Measurements from ENCODE around the gene SLC16A2.
A peak's percentile ranks its signal among the peaks of the same experiment; 100 is the strongest.

Gene SLC16A2

GRCh38 chrX:74421036-74421739 is at the start of gene SLC16A2:
SLC16A2 (plus strand) TSS chrX:74421493; CDS start chrX:74421638, 145 bp downstream.
- peak; percentile 28 for DNase-seq

- DNase-seq = no peak
These were observed 49.0 kb upstream of the SLC16A2 start for GRCh38 chrX:74372272-74372671.

GRCh38 chrX:74377282-74377681 is 44.0 kb upstream of the SLC16A2 start:
- DNase-seq = no peak

DNA sequence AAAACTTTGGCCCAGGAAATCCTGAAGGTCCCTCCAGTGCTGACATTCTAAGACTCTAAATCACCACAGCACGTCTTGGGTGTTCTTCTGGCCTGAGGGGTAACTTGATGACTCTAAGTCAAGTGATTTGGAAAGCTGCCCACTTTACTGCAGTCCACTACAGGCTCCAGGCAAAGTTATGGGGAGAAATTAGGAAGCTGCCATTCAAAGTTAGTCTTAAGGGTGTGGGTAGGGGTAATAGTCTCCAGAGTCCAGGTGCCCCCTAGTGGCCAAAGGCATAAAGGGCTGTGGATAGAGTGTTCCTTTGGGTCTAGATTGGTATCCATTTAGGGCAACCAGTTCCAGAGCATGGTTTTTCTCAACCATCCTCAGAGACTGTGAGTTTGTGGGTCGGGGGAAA is 38.7 kb upstream of the SLC16A2 start:
- peak; percentile 51 for DNase-seq

- no peak for DNase-seq
These were observed 37.7 kb upstream of the SLC16A2 start for GRCh38 chrX:74383611-74384010.

- DNase-seq = no peak
These were observed 32.1 kb upstream of the SLC16A2 start for GRCh38 chrX:74389016-74389722.

GRCh38 chrX:74395556-74395955 is 25.7 kb upstream of the SLC16A2 start:
- DNase-seq = no peak

- no peak for DNase-seq
These were observed 15.3 kb upstream of the SLC16A2 start for GRCh38 chrX:74405973-74406489.

DNA sequence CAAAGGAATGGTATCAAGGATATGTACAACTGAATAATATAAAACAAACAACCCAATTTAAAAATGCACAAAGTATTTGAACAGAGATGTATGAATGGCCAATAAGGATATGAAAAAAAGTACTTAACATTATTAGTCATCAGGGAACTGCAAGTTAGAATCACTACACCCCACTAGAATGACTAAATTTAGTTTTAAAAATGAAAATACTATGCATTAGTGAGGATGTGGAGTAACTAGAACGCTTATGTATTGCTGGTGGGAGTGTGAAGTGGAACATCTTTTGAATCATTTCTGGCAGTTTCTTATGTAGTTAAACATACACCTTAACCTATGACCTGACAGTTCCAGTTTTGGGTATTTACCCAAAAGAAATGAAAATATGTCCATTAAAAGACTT is 13.0 kb upstream of the SLC16A2 start:
- DNase-seq = no peak

- DNase-seq = no peak
These were observed 1.5 kb upstream of the SLC16A2 start for GRCh38 chrX:74419864-74420195.

GRCh38 chrX:74420196-74421035 is 877 bp upstream of the SLC16A2 start:
- no peak for DNase-seq

- no peak for DNase-seq
These were observed 553 bp downstream of the SLC16A2 start for GRCh38 chrX:74421740-74422352.

- DNase-seq = no peak
These were observed 1.4 kb downstream of the SLC16A2 start for GRCh38 chrX:74422576-74423288.

DNA sequence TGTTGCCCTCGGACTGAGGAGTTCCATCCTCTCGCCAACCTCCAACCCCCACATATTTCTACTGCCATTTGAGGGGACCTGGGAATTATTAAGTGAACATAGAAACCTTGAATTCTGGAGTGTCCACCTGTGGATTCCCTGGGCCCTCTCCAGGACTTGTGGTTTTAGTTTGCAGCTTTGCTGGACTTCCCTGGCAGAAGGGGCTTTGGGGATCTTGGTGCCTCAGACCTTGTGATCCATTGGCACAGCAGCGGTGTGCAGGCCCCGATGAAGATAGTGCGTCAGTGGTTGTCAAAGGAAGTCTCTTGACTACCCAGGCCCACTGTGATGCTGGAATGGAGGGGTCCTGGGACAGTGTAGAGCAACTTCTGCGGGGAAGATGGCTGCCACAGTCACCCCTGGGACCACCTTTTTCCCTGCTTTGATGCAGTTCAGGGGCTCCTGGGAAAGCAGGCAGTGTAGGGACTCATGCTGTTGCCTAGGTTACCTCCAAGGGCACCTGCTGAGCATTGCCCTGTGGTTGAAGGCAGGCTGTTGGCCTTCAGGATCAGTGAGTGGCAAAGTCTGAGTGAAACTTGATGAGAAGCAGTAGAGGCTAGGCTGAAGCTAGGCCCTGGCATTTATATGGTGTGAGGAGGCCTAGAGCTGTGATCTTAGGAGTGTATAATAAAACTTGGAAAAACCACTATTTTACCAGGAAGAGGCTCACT is 2.2 kb downstream of the SLC16A2 start:
- DNase-seq = no peak

DNA sequence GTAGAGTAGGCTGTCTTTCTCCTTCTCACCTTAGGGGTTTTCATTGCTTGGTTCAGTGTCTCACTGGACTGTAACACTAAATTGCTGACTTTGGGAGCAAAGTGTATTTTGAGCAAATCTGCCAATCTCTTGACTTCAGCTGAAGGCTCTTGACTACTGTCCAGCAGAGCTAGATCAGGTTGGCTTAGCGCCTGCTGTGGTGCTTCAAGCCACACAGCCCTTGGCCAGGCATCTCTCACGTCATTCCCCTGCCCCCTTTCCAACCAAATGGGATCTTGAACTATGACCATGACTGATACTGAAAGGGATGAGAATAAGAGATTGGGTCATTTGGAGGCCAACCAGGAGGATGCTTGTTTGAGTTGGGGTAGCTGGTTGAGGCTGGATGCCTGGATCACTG is 4.8 kb downstream of the SLC16A2 start:
- DNase-seq = no peak

DNA sequence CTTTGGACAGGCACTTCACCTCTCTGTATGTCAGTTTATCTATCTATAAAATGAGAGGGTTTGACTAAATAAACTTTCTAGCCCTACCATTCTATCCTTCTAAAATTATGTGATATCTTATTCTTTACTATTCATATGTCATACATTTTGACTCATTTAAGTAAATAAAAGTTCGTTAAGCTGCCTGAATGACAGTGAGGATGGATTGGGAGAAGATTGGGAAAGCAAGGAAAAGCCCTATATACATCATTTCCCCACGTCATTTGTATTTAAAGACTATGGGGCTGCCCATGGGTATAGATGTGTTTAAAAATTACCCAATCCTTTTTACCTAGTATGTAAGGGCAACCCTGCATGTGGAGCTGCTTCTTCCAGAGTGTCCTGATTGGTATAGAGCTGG is 5.3 kb downstream of the SLC16A2 start:
- no peak for DNase-seq

GRCh38 chrX:74431797-74432196 is 10.5 kb downstream of the SLC16A2 start:
- DNase-seq = no peak

DNA sequence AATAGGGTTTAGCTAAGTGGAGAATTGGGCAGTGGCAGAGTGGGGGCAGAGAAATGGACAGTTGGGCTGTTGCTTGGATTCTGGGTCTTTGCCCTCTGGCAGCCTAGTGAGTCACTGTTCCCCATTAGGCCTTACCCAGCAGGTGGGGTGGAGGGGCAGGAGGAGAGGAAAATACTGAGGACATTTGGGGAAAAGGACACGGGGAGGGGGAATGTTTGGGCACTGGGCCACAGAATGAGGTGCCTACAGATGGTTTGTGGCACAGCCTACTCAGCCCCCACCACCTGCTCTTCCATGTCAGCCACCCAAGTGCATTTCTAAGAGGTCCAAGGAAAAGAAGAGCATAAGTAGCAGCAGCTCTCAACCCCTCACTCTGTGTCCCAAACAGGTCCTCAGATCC is 13.0 kb downstream of the SLC16A2 start:
- DNase-seq = no peak

DNA sequence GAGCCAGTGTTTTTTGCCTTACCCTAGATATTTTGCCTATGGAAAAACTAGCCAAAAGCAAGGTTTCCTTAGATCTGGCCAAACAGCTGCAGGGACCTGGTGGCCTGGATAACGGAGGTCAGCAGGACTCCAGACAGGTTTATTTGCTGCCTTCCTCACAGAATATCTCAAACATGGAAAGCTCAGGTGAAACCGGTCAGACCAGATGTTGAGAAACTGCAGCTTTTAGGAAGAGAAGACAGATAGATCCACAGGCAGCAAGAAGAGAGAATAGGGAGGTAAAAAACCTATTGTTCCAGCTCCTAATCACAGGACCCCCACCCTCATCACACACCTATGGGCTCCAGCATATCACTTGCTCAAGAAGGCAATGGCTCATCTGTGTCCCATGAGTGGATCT is 16.2 kb downstream of the SLC16A2 start:
- no peak for DNase-seq

DNA sequence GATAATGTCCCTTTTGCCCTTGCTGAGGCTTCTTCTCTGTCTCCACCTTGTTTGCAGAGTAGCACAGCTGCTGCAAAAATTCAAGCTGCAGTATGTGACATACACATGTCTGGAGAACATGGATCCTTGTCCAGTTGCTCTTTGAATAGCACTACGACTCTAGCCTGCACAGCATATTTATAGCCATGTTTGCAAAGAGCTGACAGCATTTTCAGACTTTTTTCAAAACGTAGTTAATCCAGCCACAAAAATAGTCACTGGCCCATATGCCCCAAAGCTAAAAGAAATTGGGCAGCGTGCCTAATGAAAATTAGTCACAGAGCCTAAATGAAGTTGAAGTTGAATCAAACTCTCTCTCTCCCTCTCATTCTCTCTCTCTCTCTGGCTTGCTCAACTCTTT is 17.5 kb downstream of the SLC16A2 start:
- no peak for DNase-seq

GRCh38 chrX:74445099-74445498 is 23.8 kb downstream of the SLC16A2 start:
- no peak for DNase-seq

GRCh38 chrX:74446876-74447275 is 25.6 kb downstream of the SLC16A2 start:
- no peak for DNase-seq

All from CD4-positive, alpha-beta T cell treated with Interleukin-15 for 1 hour (primary cell).